Glutamatergic neuron (in vitro differentiated cells): ENCODE results near the gene SLC6A6. TPM values are rescaled to one million over a fixed set of nuclear protein-coding genes. Genes with fewer than 3 reads are reported as not detected.

Experiments
- DNase-seq: peaks from one replicate; pipeline ENCODE4 v3.0.0; 2022
- H3K27ac Mint-ChIP-seq: one replicate; pipeline ENCODE4 v1.8.0; 2020; ENCODE audit warnings: mild to moderate bottlenecking, mixed read lengths, inconsistent platforms; ENCODE audit not compliant: unreplicated experiment
- H3K27me3 Mint-ChIP-seq: one replicate; pipeline ENCODE4 v1.8.0; 2020; ENCODE audit warnings: mild to moderate bottlenecking, moderate library complexity, mixed read lengths, inconsistent platforms; ENCODE audit not compliant: unreplicated experiment
- H3K36me3 Mint-ChIP-seq: one replicate; pipeline ENCODE4 v1.8.0; 2020; ENCODE audit warnings: mild to moderate bottlenecking, mixed read lengths, inconsistent platforms; ENCODE audit not compliant: unreplicated experiment
- H3K4me1 Mint-ChIP-seq: one replicate; pipeline ENCODE4 v1.8.0; 2020; ENCODE audit warnings: mild to moderate bottlenecking, low read depth, mixed read lengths, inconsistent platforms; ENCODE audit not compliant: unreplicated experiment
- H3K4me3 Mint-ChIP-seq: one replicate; pipeline ENCODE4 v1.8.0; 2020; ENCODE audit warnings: mild to moderate bottlenecking, mixed read lengths, inconsistent platforms; ENCODE audit not compliant: unreplicated experiment
- H3K9me3 Mint-ChIP-seq: one replicate; pipeline ENCODE4 v1.8.0; 2020; ENCODE audit warnings: mild to moderate bottlenecking, moderate library complexity, mixed read lengths, inconsistent platforms; ENCODE audit not compliant: unreplicated experiment
- CTCF ChIP-seq: fragments of 200-600 bp; sonication (generic); IDR thresholded peaks from one replicate; pipeline ENCODE4 v1.5.0; 2021; ENCODE audit not compliant: partially characterized antibody, unreplicated experiment
- total RNA-seq: library from RNA; stranded (reverse); fragmentation: NEBNext Ultra II Directional; extraction: Animal tissue kit (Norgen Biotek cat#: 25700); gene quantifications from one replicate; pipeline ENCODE4 v1.2.1, GENCODE V29; 2021; ENCODE audit not compliant: unreplicated experiment

The SLC6A6 gene
- total RNA-seq, 1 donor from 2014 or later: 21.9 TPM

- Mint-ChIP-seq H3K36me3 (no peaks in the 10 kb centered on the region), H3K4me3 (no peak overlapping the region), H3K27ac (no peak overlapping the region), H3K27me3 (peaks cover 9% of the 10 kb centered on the region), H3K9me3 (peaks cover 7% of the 10 kb centered on the region), H3K4me1 (peaks cover 8% of the 10 kb centered on the region)
- no peak for TF ChIP-seq CTCF
- no peak for DNase-seq
Observed at GRCh38 chr3:14369675-14370669, 32.4 kb upstream of the SLC6A6 start.

GRCh38 chr3:14370720-14371572 is 31.5 kb upstream of the SLC6A6 start:
- TF ChIP-seq CTCF: no peak
- H3K9me3 Mint-ChIP-seq: peaks cover 5% of the 10 kb centered on the region
- H3K27me3 Mint-ChIP-seq: peaks cover 4% of the 10 kb centered on the region
- DNase-seq: no peak
- H3K27ac Mint-ChIP-seq: no peak overlapping the region
- H3K4me1 Mint-ChIP-seq: peaks cover 10% of the 10 kb centered on the region
- no peak overlapping the region for H3K4me3 Mint-ChIP-seq
- no peaks in the 10 kb centered on the region for H3K36me3 Mint-ChIP-seq

- H3K27ac Mint-ChIP-seq: no peak overlapping the region
- no peaks in the 10 kb centered on the region for H3K36me3 Mint-ChIP-seq
- TF ChIP-seq CTCF: no peak
- peaks cover 4% of the 10 kb centered on the region for H3K27me3 Mint-ChIP-seq
- H3K4me3 Mint-ChIP-seq: no peak overlapping the region
- H3K9me3 Mint-ChIP-seq: peaks cover 5% of the 10 kb centered on the region
- H3K4me1 Mint-ChIP-seq: peaks cover 10% of the 10 kb centered on the region
- DNase-seq: no peak
Observed at GRCh38 chr3:14371573-14372474, 30.6 kb upstream of the SLC6A6 start.

- Mint-ChIP-seq H3K36me3 (no peaks in the 10 kb centered on the region), H3K9me3 (peaks cover 5% of the 10 kb centered on the region), H3K27ac (no peak overlapping the region), H3K27me3 (peaks cover 4% of the 10 kb centered on the region), H3K4me1 (peaks cover 5% of the 10 kb centered on the region), H3K4me3 (no peak overlapping the region)
- TF ChIP-seq CTCF: no peak
- no peak for DNase-seq
Observed at GRCh38 chr3:14372587-14372986, 29.8 kb upstream of the SLC6A6 start.
